Measurements from ENCODE around the gene SMYD1.

DNA sequence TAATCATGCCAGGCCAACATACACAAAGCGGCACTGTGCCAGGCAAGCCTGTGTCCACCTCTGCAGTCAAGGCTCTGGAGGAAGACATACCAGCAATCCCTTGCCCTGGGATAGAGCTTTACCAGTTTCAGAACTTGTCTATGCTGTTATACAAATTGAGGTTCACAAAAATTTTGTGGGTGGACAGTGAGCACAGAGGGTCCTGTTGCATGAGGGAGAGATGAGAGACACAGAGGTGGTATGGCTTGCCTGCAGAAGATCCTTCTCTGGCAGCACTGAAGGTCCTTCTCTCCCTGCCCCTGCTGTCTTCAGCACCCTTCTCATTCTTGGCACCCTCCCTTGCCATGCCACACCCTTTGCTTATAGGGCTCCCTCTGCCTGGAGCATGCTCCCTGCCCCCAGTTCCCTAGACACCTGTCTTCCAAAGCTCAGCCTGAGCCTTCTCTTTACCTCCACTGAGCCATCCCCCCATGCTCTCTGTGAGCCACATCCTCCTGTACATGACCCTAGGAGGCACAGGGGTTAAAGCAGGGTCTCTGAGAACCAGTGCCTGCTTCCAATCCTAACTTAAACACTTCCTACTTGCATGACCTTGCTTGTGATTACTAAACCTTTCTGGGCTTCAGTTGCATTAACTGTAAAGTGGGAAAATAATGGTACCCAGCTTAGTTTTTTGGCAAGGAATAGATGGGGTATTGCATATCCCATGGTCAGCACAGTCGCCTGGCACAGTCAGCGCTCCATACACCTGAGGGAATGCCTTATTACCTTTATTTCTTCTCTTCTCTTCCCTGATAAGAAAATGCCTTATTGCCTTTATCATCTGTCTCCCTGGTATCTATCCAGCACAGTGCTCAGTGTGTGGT is 59.4 kb downstream of the SMYD1 start:
- TF ChIP-seq, protein P1, sequence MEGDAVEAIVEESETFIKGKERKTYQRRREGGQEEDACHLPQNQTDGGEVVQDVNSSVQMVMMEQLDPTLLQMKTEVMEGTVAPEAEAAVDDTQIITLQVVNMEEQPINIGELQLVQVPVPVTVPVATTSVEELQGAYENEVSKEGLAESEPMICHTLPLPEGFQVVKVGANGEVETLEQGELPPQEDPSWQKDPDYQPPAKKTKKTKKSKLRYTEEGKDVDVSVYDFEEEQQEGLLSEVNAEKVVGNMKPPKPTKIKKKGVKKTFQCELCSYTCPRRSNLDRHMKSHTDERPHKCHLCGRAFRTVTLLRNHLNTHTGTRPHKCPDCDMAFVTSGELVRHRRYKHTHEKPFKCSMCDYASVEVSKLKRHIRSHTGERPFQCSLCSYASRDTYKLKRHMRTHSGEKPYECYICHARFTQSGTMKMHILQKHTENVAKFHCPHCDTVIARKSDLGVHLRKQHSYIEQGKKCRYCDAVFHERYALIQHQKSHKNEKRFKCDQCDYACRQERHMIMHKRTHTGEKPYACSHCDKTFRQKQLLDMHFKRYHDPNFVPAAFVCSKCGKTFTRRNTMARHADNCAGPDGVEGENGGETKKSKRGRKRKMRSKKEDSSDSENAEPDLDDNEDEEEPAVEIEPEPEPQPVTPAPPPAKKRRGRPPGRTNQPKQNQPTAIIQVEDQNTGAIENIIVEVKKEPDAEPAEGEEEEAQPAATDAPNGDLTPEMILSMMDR (conservative IDR thresholded peaks at IDR 0.05) = no peak
- TF ChIP-seq EZH2 (IDR thresholded peaks at IDR 0.05; ENCODE audit: low read depth) = no peak
